ENCODE measurements around the gene VAT1L.

Gene VAT1L

DNA sequence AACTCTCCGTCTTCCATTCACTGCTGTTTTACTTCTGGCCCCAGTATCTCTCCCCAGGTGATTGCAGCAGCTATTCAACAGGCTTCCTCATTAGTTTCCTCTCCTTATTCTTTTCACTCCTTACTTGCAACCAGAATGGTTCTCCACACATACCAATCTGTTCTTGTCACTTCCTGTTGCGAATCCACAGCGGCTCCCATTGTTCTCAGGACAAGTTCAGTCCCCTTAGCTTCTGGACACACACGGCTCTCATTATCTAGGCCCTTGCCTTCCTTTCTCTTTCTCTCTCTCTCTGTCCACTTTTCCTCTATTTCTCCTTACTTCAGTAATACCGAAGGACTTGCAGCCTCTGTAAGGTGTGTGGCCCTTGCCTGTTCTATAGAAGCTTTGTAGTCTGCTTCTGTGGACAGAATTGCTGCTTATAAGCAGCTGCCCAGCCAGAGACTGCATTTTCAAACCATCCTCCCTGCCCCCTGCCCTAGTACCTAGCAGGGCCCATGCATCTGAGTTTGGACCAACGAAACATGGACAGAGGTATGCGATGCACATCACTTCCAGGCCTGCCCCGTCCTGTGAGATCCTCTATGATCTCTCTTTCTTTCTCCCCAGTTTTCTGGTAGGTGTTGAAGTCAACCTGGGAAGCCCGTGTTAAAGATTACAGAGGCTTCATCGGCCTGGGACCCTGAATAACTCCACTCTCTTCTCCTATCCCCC lies 45.7 kb downstream of the VAT1L start:
- in situ Hi-C loops (cut with MboI; ENCODE audit: low sequenced_read_pairs) = no loop called here

DNA sequence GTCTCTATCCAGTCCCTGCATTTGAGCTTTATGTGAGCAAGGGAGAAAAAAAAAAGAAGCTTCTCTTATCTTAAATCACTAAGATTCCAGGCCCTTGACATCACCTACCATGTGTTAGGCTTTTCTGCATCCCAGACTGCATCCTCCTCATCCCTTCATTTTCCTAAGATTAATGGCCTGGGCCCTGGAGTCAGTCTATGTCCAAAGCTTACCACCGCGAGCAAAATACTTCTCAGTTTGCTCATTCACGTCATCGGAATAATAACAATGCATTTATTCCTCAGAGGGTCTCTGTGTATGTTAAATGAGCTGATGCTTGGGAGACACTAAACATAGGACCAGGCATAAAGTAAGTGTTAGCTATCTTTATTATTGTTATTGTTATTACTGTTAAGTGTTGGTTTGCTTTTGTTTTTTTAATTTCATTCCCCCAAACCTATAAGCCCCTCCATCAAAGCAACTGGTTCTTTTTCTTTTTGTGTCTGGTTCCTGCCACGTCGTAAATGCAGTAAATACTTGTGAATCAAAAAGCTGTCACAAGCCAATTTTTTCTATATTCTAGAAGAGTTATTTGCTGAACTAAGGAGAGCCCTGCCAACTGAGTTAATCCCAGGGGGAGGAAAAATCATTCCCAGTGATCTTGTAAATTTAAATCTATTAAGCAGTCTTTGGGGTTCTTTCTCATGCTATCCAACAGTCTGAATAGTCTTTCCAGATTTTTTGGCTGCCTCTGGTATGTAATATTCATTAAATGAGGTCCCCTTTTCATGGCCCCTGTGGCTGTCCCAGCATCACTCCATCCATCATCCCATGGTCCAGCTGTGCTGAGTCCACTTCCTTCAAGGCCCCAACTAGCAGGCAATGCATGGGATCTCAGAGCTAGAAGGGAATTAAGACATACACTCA lies 46.5 kb downstream of the VAT1L start:
- in situ Hi-C loops (cut with MboI; ENCODE audit: low sequenced_read_pairs) = no loop called here

DNA sequence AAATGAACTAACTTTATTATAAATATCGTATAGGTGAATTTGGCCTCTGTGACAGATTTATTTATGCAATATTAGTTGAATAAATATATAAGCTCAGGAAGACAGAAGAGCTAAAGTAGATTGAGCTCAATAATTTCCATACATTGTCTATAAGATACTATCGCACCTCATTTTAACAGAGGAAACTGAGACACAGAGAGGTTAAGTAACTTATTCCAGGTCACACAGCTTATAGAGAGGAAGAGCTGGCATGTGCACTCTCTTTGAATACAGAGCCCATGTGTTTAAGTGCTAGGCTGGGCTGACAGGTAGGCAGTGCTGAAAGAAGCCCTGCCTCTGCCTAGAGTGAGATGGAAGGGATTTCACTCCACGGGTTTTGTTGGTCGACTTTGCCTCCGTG lies 48.4 kb downstream of the VAT1L start:
- in situ Hi-C loops (cut with MboI; ENCODE audit: low sequenced_read_pairs) = no loop called here

DNA sequence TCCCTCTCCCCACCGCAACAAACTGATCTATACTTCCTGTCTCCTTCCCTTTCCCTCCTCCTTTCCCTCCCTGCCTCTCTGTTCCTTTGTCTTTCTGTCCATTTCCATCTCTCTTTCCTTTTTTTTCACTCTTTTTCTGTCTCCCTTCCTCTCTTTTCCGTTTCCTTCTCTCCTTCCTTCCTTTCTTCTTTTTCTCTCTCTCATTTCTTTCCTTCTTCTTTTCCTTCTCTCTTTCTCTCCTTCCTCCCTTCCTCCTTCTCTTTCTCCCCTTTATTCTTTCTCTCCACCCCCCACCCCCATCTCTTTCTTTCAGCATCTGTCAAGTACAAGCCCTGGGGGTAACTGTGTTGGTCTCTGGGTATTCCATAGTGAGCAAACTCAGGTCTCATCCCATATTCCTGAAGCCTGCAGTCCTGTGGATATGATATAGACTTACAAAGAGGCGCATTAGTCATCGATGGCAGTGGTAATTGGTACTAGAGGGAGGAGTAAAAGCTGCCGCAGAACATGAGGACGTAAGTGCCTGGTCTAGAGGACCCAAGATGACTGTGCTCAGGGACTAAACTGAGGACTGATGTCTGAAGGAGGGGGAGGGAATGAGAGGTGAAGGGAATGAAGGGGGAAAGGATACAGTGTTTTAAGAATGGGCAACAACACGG lies 50.4 kb downstream of the VAT1L start:
- in situ Hi-C loops (cut with MboI; ENCODE audit: low sequenced_read_pairs) = no loop called here

DNA sequence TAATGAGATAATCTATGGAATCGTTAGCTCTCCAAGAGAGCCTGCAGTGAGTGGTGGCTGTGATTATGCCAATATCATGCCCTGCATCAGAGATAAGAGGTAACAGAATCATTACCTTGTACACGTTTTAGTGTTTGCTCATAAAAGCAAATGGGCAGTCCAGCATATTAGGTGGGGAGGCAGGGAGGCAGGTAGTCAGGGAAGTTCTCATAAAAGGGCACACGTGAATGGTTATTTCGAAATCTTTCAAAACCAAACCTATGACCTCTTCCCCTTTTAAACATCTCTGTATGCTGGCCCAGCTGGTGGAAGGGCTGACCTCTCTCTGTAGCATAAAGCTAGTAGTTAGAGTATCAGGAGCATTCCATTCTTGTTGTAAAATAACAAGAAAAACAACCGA lies 51.7 kb downstream of the VAT1L start:
- in situ Hi-C loops (cut with MboI; ENCODE audit: low sequenced_read_pairs) = no loop called here

DNA sequence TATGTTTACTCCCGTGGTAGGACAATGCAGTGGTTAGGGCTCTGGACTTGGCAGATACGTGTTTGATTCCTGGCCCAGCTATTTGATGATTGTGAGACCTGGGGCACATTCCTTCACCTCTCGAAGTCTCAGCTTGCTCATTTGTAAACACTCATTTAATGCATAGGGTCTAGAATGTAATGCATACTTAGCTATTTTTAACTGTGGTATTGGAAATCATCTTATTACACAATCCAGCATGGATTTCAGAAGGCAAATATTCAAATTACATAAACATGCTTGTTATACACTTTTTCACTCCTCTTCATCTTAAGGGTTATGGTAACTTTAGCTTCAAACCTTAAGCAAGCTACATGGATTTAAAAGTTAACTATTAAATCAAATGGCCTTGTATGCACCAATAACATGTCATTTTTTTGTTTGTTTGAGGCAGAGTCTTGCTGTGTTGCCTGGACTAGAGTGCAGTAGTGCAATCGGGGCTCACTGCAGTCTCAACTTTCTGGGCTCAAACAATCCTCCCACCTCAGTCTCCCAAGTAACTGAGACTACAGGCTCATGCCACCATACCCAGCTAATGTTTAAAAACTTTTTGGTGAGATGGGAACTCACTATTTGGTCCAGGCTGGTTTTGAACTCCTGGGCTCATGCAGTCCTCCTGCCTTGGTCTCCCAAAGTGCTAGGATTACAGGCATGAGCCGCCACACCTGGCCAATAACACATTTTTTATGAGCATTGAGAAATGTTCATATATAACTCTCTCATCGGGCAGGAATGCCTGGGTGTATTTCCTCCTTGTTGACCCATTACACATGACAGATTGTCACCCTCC lies 52.5 kb downstream of the VAT1L start:
- in situ Hi-C loops (cut with MboI; ENCODE audit: low sequenced_read_pairs) = no loop called here

DNA sequence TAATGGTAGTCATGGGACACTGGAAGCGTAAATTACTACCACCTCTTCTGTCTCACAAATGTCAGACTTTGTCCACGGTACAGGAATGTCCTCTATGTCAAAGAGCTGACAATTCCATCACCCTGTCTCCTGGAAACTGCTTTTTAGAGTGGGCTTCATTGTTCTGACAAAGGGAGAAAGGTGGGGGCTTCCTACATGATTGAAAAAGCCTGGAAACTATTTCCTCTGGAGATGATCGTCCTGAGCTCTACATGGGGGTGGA lies 53.1 kb downstream of the VAT1L start:
- in situ Hi-C loops (cut with MboI; ENCODE audit: low sequenced_read_pairs) = no loop called here

DNA sequence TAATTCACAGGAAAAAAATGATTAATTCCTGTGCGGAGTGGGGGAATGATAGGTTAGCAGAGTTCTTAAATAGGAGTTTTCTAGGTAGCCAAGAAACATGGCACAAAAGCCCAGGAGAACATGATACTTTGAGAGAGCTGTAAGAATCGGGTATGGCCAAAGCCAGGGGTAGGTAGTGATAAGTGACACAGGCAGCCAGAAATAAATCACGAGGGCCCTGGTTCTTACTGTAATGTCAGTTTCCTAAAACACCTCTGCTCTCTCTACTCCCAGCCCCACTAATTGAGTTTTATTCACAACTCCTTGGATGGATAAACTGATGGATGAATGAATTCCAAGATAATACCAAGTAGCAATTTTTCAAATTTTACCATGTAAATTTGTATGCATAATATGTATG lies 54.1 kb downstream of the VAT1L start:
- in situ Hi-C loops (cut with MboI; ENCODE audit: low sequenced_read_pairs) = no loop called here

DNA sequence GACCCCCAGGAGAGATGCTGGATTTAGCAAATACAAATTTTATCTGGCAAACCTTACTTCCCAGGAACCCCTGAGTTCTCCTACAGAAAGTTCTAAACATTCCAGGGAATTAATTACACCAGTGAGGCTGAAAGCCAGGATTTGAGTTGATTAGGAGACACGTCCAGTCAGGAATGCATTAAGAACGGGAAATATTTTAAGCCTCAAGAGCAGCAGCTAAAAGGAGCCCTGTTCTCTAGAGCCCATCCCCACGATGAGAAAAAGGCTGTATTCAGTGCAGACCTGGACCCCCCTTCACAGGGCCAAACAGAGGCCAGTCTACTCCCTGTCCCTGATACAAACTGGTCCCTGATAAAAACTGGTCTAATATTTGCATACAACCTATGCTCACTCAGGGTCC lies 55.0 kb downstream of the VAT1L start:
- in situ Hi-C loops (cut with MboI; ENCODE audit: low sequenced_read_pairs) = no loop called here

DNA sequence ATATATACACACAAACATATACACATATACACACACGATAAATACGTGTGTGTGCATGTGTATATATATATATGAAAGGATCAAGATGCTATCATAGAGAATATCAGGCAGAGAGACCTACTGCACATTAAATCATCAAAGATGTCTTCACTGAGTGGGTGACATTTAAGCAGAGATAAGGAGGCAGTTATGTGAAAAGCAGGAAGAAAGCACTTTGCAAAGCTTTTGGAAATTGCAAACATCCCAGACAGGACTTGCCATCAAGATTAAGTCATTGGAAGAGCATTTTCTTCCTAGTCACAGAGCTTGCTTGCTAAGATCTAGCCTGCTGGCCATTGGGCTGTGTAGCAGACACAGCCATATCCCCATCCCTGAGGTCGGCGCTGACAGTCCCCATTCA lies 56.4 kb downstream of the VAT1L start:
- in situ Hi-C loops (cut with MboI; ENCODE audit: low sequenced_read_pairs) = no loop called here

DNA sequence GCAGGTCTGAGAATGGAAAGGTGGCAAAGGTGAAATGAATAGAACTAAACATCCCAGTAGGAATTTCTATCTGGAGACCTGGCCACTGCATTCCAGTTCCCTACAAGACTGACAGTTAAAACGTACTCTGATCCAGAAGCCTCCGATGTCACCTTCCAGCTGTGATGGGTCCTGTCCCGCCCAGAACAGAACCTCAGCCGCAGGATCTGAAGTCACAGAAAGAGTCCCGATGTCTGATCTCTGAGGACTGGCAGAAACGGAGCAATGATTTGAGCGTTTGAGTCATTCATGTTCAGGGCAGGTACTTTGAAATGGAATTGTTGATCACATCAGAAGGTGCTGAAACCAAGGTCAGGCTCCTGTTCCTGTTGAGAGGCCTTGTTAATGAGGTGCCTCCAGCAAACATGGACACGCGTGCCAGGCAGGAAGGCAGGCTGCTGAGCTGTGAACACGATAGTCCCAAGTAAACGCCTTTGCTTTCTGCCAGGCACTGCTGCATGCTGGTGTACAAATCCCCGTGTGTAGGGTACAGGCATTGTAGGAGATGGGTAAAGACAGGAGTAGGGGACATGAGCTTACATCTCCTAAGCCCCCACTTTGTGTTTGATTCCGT lies 61.4 kb downstream of the VAT1L start:
- in situ Hi-C loops (cut with MboI; ENCODE audit: low sequenced_read_pairs) = no loop called here

DNA sequence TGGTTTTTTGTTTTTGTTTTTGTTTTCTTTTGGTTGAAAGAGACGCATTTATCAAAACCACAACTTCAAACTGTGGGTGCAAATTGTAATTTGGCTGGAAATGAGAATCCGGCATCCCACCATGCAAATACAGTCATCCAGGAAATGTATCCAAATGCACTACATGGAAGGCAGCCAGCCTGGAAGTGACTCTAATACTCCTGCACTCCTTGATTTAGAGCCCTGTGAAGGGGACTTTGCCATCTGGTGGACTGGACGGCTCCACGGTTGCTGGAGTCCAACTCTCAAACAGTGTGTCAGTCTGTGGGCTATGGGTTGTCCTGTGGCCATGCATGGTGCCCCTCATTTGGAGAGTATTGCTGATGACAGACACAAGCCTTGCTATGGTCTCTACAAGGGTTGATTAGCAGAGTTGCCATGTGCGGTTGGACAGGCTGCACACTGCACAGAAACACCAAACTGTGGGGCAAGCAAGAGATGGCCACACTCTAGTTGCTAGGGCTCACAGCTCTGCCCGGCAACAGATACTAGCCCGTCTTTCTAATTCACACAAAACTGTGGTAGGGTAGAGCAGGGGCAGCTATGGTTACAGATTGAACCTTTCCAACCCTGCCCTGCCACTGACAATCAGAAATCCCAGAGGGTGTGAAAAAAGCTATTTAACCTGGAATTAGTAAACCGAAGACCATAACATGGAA lies 62.4 kb downstream of the VAT1L start:
- in situ Hi-C loops (cut with MboI; ENCODE audit: low sequenced_read_pairs) = no loop called here

DNA sequence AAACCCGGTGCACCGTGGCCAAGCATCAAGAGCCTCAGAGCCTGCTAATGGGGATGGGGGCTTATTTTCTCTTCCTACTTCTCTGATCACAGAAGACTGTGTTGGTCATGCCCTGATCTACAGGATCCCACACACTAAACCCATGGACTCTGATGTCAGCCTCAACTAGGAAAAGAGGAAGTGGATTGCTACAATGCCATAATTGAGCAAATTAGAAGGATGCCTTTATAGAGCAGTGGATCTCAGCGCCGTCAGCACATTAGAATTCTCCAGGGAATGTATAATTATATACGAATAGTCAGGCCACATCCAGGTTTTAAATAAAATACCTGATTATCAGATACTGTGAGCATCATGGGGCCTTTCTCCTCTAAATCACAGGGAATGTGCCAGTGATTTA lies 64.8 kb downstream of the VAT1L start:
- in situ Hi-C loops (cut with MboI; ENCODE audit: low sequenced_read_pairs) = no loop called here

DNA sequence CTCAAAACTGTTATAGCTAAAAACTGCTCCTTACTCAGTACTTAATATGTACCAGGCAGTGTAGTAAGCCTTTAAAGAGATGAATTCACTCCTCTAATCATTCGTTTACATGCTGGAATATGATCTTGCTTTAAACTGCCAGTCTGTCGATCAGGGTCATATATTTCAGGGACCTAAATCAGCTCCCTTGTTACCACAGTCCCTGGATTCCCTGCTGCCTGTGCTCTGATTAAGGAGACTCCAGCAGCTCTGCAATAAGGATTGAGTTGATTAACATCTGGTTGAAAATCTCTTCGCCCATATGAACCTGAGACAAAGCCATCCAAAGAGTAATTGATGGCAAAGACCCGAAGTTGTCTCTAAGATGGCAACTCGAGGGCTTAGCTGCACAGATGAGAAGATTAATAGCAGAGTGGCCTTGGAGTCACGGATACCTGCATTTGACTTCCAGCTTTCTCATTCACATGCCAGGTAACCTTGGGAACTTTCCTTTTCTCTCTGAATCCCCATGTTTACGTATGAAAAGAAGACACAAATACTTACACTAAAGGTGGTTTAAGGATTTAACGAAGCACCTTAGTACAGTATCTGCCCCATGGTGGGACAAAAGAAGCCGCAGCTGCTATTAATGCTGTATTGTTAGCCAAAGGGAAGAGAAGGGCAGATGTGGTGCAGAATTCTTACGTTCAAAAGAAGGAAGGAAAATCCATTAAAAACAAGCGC lies 68.2 kb downstream of the VAT1L start:
- in situ Hi-C loops (cut with MboI; ENCODE audit: low sequenced_read_pairs) = no loop called here

DNA sequence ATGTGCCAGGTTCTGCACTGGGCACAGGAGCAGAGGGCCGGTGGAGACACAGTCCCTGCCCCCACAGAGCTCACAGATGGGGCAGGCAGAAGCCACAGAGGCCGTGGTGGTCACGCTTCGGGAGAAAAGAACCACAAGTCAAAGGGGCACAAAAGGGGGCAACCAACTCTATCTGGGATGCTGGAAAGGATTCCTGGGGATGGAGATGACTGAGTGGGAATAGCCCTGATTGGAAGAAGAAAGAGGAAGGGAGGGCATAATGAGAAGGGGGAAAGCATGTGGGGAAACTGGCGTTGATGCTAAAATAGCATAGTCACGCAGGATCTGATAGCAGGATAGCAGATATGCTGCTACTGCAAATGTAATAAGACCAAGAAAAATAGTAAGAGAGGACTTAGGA lies 69.7 kb downstream of the VAT1L start:
- in situ Hi-C loops (cut with MboI; ENCODE audit: low sequenced_read_pairs) = no loop called here

DNA sequence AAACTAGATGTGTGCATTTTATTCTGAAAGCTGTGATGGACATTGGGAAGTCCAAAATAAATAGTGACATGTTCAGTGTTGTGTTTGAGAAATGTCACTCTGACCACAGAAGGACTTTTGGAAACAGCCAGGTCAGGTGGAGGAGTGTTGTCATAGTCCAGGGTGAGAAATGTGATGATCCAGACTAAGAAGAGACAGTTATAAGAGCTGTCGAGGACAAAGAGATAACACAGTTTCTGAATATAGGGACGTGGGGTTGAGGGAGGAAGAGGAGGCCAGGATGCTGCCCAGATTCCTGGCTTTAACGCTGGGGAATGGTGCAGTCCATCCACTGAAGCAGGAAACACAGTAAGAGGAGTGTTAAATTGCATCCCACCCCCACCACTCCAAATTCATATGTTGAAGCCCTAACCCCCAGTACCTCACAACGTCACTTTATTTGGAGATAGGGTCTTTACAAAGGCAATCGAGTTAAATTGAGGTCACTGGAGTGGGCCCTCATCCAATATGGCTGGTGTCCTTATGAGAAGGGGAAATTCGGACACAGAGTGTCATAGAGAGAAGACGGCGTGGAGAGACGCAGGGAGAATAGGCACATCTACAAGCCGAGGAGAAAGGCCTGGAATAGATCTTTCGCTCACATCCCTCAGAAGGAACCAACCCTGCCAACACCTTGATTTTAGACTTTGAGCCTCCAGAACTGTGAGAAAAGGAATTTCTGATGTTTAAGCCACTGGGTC lies 71.3 kb downstream of the VAT1L start:
- in situ Hi-C loops (cut with MboI; ENCODE audit: low sequenced_read_pairs) = no loop called here

DNA sequence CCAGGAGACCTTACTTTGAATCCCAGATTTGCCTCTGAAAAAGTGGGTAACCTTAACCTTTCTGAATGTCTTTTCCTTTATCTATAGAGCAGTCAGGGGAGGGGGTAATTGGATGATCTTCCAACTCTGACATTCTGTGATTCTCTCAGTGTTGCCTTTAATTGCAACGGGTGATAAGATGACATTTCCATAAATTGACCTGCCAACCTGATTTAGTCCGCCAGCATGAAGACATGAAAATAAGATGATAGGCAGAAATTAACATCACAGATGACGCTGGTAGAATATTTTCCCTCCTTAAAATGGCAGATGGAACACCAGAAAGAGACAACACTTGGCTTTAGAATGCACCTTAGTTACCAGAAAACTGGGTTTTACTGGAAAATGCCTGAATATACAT lies 72.6 kb downstream of the VAT1L start:
- in situ Hi-C loops (cut with MboI; ENCODE audit: low sequenced_read_pairs) = no loop called here

DNA sequence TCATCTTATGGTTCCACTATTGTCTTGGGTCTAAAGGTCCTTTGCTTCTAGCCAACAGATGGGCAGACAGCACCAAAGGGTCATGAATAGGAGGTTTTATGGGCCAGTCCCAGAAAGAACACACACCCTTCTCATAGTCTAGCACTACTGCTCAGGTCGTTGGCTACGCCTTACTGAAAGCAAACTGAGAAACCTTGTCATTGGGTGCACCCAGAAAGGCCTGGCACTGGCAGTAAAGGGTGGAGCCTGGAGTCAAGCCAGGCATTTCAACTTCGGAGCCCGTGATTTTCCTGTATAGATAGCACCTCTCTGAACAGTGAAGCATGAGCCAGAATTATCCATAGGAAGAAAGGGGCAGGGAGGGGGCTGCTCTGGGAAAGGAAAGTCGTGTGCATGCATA lies 74.9 kb downstream of the VAT1L start:
- in situ Hi-C loops (cut with MboI; ENCODE audit: low sequenced_read_pairs) = no loop called here

DNA sequence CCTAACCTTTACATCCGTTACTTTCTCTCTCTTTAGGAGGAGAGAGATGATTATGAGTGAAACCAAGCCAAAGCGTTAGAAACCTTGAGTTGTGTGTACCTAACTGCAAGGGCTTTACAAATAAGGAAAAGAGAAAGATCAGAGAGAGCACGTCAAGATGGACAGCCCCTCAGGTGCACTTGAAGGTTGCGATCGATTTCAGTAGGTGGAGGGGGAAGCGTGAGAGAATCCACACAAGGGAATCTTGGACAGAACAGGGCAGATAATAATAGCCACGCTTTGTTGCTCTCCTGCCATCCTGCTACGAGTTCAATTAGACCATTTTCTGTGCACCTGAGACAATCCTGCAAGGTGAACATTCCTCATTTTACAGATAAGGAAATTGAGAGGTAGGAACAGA lies 78.4 kb downstream of the VAT1L start:
- in situ Hi-C loops (cut with MboI; ENCODE audit: low sequenced_read_pairs) = no loop called here
